OCI-LY1 (cell line): ENCODE measurements around the gene PRUNE2.

Experiments
- H2AFZ ChIP-seq: fragments of 200-600 bp; sonication (generic), shearing (Covaris generic); 2 replicates; pipeline ENCODE4 v1.6.0; 2014; ENCODE audit warnings: antibody characterized with exemption, mild to moderate bottlenecking, low read length
- H3F3A ChIP-seq: fragments of 200-600 bp; sonication (generic), shearing (Covaris generic); 2 replicates; pipeline ENCODE4 v1.6.0; 2014; ENCODE audit warnings: mild to moderate bottlenecking, antibody characterized with exemption, low read length, moderate library complexity; ENCODE audit not compliant: insufficient read depth
- H3K27ac ChIP-seq: fragments of 200-600 bp; sonication (generic); 2 replicates; pipeline ENCODE4 v1.5.1; 2014; ENCODE audit warnings: low read length, mixed run types, mild to moderate bottlenecking, low read depth; ENCODE audit not compliant: poor library complexity, severe bottlenecking
- H3K27me3 ChIP-seq: fragments of 200-600 bp; sonication (generic); 2 replicates; pipeline ENCODE4 v1.6.0; 2014; ENCODE audit warnings: antibody characterized with exemption, mild to moderate bottlenecking, low read length, moderate library complexity; ENCODE audit not compliant: insufficient read depth
- H3K36me3 ChIP-seq: fragments of 200-600 bp; sonication (generic); 2 replicates; pipeline ENCODE4 v1.6.1; 2014; ENCODE audit warnings: mild to moderate bottlenecking, antibody characterized with exemption, low read length, moderate library complexity, mixed read lengths; ENCODE audit not compliant: insufficient read depth
- H3K4me1 ChIP-seq: fragments of 200-600 bp; sonication (generic); 2 replicates; pipeline ENCODE4 v1.5.1; 2014; ENCODE audit warnings: mild to moderate bottlenecking, low read length, moderate library complexity; ENCODE audit not compliant: insufficient read depth, severe bottlenecking
- H3K4me2 ChIP-seq: fragments of 200-600 bp; sonication (generic), shearing (Covaris generic); 2 replicates; pipeline ENCODE4 v1.6.1; 2014; ENCODE audit warnings: low read length
- H3K4me3 ChIP-seq: fragments of 200-600 bp; sonication (generic); 2 replicates; pipeline ENCODE4 v1.5.1; 2014; ENCODE audit warnings: low read length, low read depth, mild to moderate bottlenecking, mixed read lengths; ENCODE audit not compliant: poor library complexity, severe bottlenecking
- H3K79me2 ChIP-seq: fragments of 200-600 bp; shearing (Covaris generic); 2 replicates; pipeline ENCODE4 v1.6.1; 2016; ENCODE audit warnings: mixed run types, low read length, mixed read lengths; ENCODE audit not compliant: insufficient read depth
- H3K9ac ChIP-seq: fragments of 200-600 bp; sonication (generic), shearing (Covaris generic); 2 replicates; pipeline ENCODE4 v1.6.1; 2014; ENCODE audit warnings: mild to moderate bottlenecking, low read length, mixed read lengths
- H3K9me2 ChIP-seq: fragments of 200-600 bp; sonication (generic), shearing (Covaris generic); 2 replicates; pipeline ENCODE4 v1.6.1; 2014; ENCODE audit warnings: low read depth, mild to moderate bottlenecking, low read length, mixed read lengths
- H3K9me3 ChIP-seq: fragments of 200-600 bp; shearing (Covaris generic); 2 replicates; pipeline ENCODE4 v1.6.1; 2014; ENCODE audit warnings: low read length, mixed read lengths
- H4K20me1 ChIP-seq: fragments of 200-600 bp; sonication (generic), shearing (Covaris generic); 2 replicates; pipeline ENCODE4 v1.6.0; 2016; ENCODE audit warnings: mild to moderate bottlenecking, low read length; ENCODE audit not compliant: insufficient read depth
- EZH2 ChIP-seq: fragments of 200-600 bp; sonication (generic), shearing (Covaris generic); IDR thresholded peaks from 2 replicates; pipeline ENCODE4 v1.8.0; 2017; ENCODE audit warnings: borderline replicate concordance, mixed run types, mild to moderate bottlenecking, antibody characterized with exemption, low read length, moderate library complexity, mixed read lengths
- TF ChIP-seq, protein P1 (sequence below): fragments of 200-600 bp; sonication (generic), shearing (Covaris generic); IDR thresholded peaks from 2 replicates; pipeline ENCODE4 v1.5.1; 2017; ENCODE audit warnings: mild to moderate bottlenecking, antibody characterized with exemption, low read length, moderate library complexity, mixed read lengths

The PRUNE2 gene

DNA sequence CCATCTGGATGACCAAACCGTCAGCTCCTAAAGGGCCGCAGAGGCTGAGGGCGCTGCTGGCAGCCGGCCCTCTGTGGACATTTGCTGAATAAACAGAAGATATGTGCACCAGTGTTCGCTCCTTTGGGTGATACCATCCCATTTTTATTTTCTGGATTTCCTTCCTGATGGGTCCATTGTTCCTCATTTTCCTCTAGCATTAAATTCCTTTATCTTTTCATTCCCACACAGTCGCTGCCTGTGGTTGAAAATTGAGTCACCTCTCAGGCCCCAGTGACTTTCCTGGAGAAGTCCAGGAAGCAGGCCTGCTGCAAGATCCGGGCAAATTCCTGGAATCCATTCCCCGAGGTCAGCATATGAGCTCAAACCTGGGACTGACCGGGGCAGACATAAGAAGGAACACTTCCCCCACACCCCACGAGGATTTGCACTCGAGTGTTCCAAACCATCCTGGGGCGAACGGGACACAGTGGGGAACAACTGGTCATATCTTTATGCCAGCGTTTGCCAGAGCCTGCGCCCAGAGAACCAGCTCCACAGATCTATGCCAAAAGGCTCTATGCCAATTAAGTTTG lies 228.3 kb downstream of the PRUNE2 start:
- H3K4me1 ChIP-seq = no peaks in the 10 kb centered on the region
- H3K9me2 ChIP-seq = no peaks in the 10 kb centered on the region
- no peak overlapping the region for H3K27ac ChIP-seq
- no peak overlapping the region for H3K4me3 ChIP-seq
- H3K9ac ChIP-seq = no peak overlapping the region
- H3F3A ChIP-seq = no peaks in the 10 kb centered on the region
- no peaks in the 10 kb centered on the region for H4K20me1 ChIP-seq
- H3K36me3 ChIP-seq = no peaks in the 10 kb centered on the region
- TF ChIP-seq, protein P1, sequence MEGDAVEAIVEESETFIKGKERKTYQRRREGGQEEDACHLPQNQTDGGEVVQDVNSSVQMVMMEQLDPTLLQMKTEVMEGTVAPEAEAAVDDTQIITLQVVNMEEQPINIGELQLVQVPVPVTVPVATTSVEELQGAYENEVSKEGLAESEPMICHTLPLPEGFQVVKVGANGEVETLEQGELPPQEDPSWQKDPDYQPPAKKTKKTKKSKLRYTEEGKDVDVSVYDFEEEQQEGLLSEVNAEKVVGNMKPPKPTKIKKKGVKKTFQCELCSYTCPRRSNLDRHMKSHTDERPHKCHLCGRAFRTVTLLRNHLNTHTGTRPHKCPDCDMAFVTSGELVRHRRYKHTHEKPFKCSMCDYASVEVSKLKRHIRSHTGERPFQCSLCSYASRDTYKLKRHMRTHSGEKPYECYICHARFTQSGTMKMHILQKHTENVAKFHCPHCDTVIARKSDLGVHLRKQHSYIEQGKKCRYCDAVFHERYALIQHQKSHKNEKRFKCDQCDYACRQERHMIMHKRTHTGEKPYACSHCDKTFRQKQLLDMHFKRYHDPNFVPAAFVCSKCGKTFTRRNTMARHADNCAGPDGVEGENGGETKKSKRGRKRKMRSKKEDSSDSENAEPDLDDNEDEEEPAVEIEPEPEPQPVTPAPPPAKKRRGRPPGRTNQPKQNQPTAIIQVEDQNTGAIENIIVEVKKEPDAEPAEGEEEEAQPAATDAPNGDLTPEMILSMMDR = no peak
- TF ChIP-seq EZH2 = no peak
- no peaks in the 10 kb centered on the region; the same call in 1 of the 2 replicates for H3K27me3 ChIP-seq
- H2AFZ ChIP-seq = no peak overlapping the region
- peaks cover 4% of the 10 kb centered on the region; the same call in 1 of the 2 replicates for H3K9me3 ChIP-seq
- H3K4me2 ChIP-seq = no peak overlapping the region
- no peaks in the 10 kb centered on the region for H3K79me2 ChIP-seq

GRCh38 chr9:76676857-76677256 lies 229.1 kb downstream of the PRUNE2 start:
- Histone ChIP-seq H3K36me3 (no peaks in the 10 kb centered on the region), H3F3A (no peaks in the 10 kb centered on the region), H2AFZ (no peak overlapping the region), H3K4me1 (no peaks in the 10 kb centered on the region), H3K9ac (no peak overlapping the region), H3K4me3 (no peak overlapping the region), H3K4me2 (no peak overlapping the region), H3K9me3 (peaks cover 4% of the 10 kb centered on the region; the same call in 1 of the 2 replicates), H3K27me3 (no peaks in the 10 kb centered on the region; the same call in 1 of the 2 replicates), H4K20me1 (no peaks in the 10 kb centered on the region), H3K27ac (no peak overlapping the region), H3K9me2 (no peaks in the 10 kb centered on the region), H3K79me2 (no peaks in the 10 kb centered on the region)
- no peak for TF ChIP-seq EZH2
- TF ChIP-seq, protein P1 = no peak

- H3K4me1 ChIP-seq = no peaks in the 10 kb centered on the region
- no peaks in the 10 kb centered on the region for H3K9me3 ChIP-seq
- no peaks in the 10 kb centered on the region for H3K9me2 ChIP-seq
- no peak overlapping the region for H3K27ac ChIP-seq
- H3K9ac ChIP-seq = no peak overlapping the region
- no peaks in the 10 kb centered on the region for H3K36me3 ChIP-seq
- no peak overlapping the region for H2AFZ ChIP-seq
- no peak overlapping the region for H3K4me2 ChIP-seq
- no peaks in the 10 kb centered on the region for H3F3A ChIP-seq
- H4K20me1 ChIP-seq = no peaks in the 10 kb centered on the region
- no peak for TF ChIP-seq EZH2
- TF ChIP-seq, protein P1 = no peak
- H3K27me3 ChIP-seq = no peaks in the 10 kb centered on the region
- H3K4me3 ChIP-seq = no peak overlapping the region
- H3K79me2 ChIP-seq = no peaks in the 10 kb centered on the region
Measured at GRCh38 chr9:76667521-76667957, 238.4 kb downstream of the PRUNE2 start.
